Erythroblast (primary cell): ENCODE results near the gene AAR2.

ENCODE experiments used
- GATA1 ChIP-seq: IDR thresholded peaks from 2 replicates; pipeline ENCODE4 v1.6.1; 2011; ENCODE audit warnings: low read depth, mild to moderate bottlenecking, control low read depth, low read length, moderate library complexity
- POLR2A ChIP-seq: IDR thresholded peaks from 2 replicates; pipeline ENCODE4 v1.6.1; 2011; ENCODE audit warnings: mild to moderate bottlenecking, low read length

DNA sequence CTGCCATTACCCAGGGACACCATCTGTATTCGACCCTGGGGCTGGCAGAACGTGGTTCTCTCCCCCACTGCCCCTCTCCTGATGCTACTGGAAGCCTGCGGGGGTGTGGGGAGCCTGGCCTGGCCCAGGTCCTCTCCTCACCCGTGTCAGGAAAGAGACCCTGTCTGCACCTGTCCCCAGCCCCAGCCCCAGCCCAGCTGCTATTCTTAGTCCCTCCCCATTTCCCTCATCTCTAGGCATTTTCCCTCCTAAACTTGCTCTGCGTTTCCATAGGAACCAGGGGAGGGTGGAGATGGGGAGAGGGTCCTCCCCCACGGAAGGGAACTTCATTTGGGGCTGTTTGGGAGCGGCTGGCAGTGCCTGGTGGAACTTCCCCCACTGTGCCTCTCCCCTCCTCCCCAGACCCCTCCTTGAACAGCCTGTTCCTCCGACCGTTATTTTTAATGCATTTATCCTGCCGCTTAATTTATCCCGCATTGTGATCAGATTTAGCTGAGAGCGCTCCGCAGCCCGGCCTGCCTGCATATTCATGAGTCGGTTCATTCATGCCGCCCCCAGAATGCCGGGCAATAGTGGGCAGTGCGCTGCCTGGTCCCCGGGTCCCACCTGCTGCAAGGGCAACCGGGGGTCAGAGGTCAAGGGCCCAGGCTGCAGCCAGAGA, 38.0 kb downstream of the AAR2 start:
- TF ChIP-seq POLR2A (no peak), GATA1 (no peak)
